Activated T-helper 17 cell treated with anti-CD3 and anti-CD28 coated beads, Interleukin-2, amount 50 U/mL, for 72 hours (primary cell): ENCODE measurements around the gene ZC3H13. TPM values are rescaled to one million over a fixed set of nuclear protein-coding genes. Genes with fewer than 3 reads are reported as not detected.

Source experiments
- ATAC-seq: fragments of 150-1000 bp; cut with Tn5 transposase; replicated peaks from 2 replicates; pipeline ENCODE4 v1.10.0; 2021; ENCODE audit warnings: mild to moderate bottlenecking, moderate library complexity
- H3K27ac Mint-ChIP-seq: one replicate; pipeline ENCODE4 v1.8.0; 2022; ENCODE audit warnings: mixed read lengths
- H3K27me3 Mint-ChIP-seq: one replicate; pipeline ENCODE4 v1.8.0; 2022; ENCODE audit warnings: mixed read lengths
- H3K36me3 Mint-ChIP-seq: one replicate; pipeline ENCODE4 v1.8.0; 2022; ENCODE audit warnings: low read depth, mild to moderate bottlenecking, mixed read lengths
- H3K4me1 Mint-ChIP-seq: one replicate; pipeline ENCODE4 v1.8.0; 2022; ENCODE audit warnings: mixed read lengths
- H3K4me3 Mint-ChIP-seq: one replicate; pipeline ENCODE4 v1.8.0; 2022; ENCODE audit warnings: mild to moderate bottlenecking, mixed read lengths
- H3K9me3 Mint-ChIP-seq: one replicate; pipeline ENCODE4 v1.8.0; 2022; ENCODE audit warnings: mixed read lengths
- total RNA-seq, 2 donors: library from RNA; stranded (reverse); gene quantifications; one replicate each; pipeline ENCODE4 v1.2.3, GENCODE V29; 2022

Gene ZC3H13
- total RNA-seq, 2 donors from 2014 or later = 33.4 to 46.9 TPM

DNA sequence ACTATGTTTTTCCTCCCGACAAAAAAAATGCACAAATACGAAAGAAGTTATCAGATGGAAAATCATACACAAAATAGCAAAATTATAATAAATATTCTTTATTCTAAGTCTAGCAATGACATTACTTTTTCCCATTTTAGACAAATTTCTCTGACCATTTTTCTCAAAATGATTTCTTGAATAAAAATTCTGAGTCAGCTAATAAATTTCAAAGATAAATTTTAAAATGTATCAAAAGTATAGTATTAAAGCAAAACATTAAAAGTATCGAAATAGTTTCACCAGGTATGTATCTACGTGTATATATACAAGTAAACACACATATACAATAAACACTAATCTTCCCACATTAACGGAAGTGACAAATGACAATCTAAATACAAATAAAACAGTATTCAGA lies 8.9 kb downstream of the ZC3H13 start:
- Mint-ChIP-seq H3K27ac (no peak overlapping the region), H3K27me3 (no peaks in the 10 kb centered on the region), H3K36me3 (peaks cover 66% of the 10 kb centered on the region), H3K4me1 (peaks cover 11% of the 10 kb centered on the region), H3K9me3 (no peaks in the 10 kb centered on the region), H3K4me3 (no peak overlapping the region)
- no peak for ATAC-seq

DNA sequence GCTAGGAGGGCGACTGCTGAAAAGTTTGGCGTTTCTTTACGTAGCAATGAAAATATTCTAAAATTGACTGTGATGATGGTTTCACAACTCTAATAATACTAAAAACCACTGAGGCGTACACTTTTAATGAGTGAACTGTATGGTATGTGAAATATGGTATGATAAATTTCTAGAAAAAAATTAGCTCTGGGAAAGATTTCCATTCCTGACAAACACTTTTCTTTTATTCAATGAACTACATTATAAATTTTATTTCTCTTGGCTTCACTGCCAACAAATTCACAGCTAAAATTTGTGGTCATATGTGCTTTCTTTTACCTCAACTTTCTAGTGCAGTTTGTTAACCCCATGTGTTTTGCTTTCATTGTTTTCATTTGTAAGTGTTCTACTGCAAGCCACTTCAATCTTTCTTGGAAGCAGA lies 11.1 kb downstream of the ZC3H13 start:
- Mint-ChIP-seq H3K27ac (no peak overlapping the region), H3K4me3 (no peak overlapping the region), H3K36me3 (peaks cover 82% of the 10 kb centered on the region), H3K27me3 (no peaks in the 10 kb centered on the region), H3K9me3 (no peaks in the 10 kb centered on the region), H3K4me1 (no peaks in the 10 kb centered on the region)
- ATAC-seq = no peak

DNA sequence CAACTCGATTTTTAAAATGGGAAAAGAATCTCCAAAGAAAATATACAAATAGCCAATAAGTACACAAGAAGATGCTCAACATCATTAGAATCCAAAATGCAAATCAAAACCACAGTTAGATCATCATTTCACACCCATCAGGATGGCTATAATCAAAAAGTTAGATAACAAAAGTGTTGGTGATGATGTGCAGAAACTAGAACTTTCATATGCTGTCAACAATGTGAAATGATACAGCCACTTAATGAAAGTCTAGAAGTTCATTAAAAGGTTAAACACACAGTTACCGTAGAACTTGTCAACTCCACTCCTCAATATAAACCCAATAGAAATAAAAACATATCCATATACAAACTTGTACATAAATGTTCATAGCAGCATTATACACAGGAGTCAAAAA lies 11.8 kb downstream of the ZC3H13 start:
- H3K27ac Mint-ChIP-seq = no peak overlapping the region
- ATAC-seq = no peak
- peaks cover 89% of the 10 kb centered on the region for H3K36me3 Mint-ChIP-seq
- no peaks in the 10 kb centered on the region for H3K4me1 Mint-ChIP-seq
- no peak overlapping the region for H3K4me3 Mint-ChIP-seq
- no peaks in the 10 kb centered on the region for H3K27me3 Mint-ChIP-seq
- H3K9me3 Mint-ChIP-seq = no peaks in the 10 kb centered on the region

DNA sequence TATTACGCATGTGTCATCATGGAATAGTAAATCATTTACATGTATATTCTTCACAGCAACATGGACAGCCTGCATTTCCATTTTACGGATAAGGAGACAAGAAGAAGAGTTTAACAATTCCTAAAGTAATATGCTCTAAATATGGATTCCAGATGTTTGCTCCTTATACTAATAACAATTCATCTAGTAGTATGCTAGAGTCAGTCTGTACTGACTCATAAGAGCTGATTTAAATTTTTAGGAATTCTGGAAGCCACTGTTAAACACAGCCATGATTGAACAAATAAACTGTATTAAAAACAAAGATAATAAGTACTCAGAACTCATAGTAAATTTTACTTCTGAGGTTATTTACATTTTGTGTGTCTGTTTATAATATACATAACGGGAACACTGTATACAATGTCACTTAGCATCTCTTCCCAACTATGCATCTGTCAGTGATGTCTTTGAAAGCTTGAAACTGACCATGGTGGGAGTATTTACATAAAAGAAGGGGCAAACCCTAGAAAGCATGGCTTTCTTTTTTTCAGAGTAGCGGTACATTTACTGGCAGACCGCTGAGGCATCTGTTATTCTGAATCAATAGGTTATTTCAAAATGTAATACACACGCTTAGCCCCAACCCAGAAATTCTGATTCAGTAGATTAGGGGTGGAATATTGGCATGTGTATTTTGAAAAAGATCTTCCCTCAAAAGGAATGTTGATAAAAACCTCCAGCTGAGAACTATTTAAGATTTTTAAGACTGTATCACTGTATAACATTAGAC lies 12.9 kb downstream of the ZC3H13 start:
- H3K27ac Mint-ChIP-seq = no peak overlapping the region
- peaks cover 88% of the 10 kb centered on the region for H3K36me3 Mint-ChIP-seq
- ATAC-seq = no peak
- no peaks in the 10 kb centered on the region for H3K4me1 Mint-ChIP-seq
- no peak overlapping the region for H3K4me3 Mint-ChIP-seq
- no peaks in the 10 kb centered on the region for H3K9me3 Mint-ChIP-seq
- H3K27me3 Mint-ChIP-seq = no peaks in the 10 kb centered on the region

DNA sequence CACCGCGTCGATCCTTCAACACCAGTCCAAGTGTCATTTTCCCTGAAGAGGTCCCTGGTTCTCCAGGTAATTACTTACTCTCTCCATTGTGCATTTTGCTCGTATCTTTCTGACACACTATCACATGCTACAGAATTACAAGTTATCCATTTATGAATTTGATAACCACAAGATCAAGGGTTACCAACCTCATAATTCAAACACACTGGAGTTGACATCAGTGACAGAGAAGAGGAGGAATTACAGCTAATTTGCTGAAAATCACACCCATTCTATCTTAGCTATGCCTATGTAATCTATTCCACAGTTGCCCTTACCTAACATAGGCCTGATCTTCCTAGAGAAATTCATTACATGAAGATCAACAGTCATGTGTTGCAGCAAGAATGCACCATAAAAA lies 14.2 kb downstream of the ZC3H13 start:
- Mint-ChIP-seq H3K4me3 (no peak overlapping the region), H3K36me3 (peaks cover 92% of the 10 kb centered on the region), H3K4me1 (no peaks in the 10 kb centered on the region), H3K27ac (no peak overlapping the region), H3K9me3 (no peaks in the 10 kb centered on the region), H3K27me3 (no peaks in the 10 kb centered on the region)
- ATAC-seq = no peak

DNA sequence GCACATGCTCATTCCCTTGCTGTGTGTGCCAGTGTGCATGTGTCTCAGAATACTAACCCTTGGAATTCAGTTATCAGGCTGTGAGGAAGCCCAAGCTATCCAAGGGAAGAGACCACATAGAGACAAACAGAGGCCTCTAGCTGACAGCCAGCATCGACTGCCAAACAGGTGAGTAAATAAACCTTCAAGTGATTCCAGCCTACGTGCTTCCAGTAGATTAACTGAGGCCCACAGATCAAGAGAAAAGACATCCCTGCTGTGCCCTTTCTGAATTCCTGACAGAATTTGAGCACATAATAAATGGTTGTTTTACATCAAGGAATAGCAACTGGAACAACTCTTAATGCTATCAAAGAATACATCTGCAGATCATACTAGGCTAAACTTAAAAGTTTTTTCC lies 17.5 kb downstream of the ZC3H13 start:
- Mint-ChIP-seq H3K27ac (no peak overlapping the region), H3K27me3 (no peaks in the 10 kb centered on the region), H3K36me3 (peaks cover 91% of the 10 kb centered on the region), H3K9me3 (peaks cover 3% of the 10 kb centered on the region), H3K4me1 (peaks cover 6% of the 10 kb centered on the region), H3K4me3 (no peak overlapping the region)
- ATAC-seq = no peak

DNA sequence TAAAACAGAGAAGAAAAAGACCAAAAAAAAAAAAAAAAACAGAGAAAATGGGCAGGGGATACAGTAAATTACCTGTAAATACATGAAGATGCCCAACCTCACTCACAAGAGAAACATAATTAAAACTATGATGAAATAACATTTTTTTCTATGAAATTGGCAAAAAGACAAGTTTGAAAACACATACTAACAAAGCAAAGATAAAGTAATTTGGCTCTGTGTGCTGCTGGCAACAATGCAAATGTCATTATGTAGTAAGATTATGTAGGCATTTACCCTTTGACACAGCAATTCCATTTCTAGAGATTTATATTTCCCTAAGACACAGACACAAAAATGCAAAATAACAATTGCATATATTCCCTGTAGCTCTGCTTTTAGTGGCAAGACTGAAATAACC lies 20.2 kb downstream of the ZC3H13 start:
- Mint-ChIP-seq H3K4me3 (no peak overlapping the region), H3K4me1 (peaks cover 15% of the 10 kb centered on the region), H3K27ac (no peak overlapping the region), H3K27me3 (no peaks in the 10 kb centered on the region), H3K36me3 (peaks cover 88% of the 10 kb centered on the region), H3K9me3 (peaks cover 3% of the 10 kb centered on the region)
- ATAC-seq = no peak

DNA sequence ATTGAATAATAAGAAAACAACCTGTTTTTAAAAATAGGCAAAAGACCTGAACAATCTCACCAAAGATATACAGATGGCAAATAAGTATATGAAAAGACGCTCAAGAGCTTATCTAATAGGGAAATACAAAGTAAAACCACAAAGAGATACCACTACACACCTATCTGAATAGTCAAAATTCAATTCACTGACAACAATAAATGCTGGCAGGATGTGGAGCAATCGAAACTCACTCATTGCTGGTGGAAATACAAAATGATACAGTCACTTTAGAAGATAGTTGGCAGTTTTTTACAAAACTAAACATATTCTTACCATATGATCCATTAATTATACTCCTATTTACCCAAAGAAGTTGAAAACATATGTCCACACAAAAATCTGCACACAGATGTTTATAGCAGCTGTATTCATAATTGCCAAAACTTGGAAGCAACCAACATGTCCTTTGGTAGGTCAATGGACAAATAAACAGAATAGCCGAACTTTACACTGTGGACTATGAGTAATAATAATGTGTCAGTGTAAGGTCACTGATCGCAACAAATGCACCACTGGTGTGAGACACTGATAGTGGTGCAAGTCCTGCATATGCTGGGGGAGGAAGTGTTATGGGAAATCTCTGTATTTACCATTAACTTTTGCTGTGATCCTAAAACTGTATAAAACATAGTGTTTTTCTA lies 20.8 kb downstream of the ZC3H13 start:
- H3K9me3 Mint-ChIP-seq = peaks cover 3% of the 10 kb centered on the region
- peaks cover 84% of the 10 kb centered on the region for H3K36me3 Mint-ChIP-seq
- H3K27me3 Mint-ChIP-seq = no peaks in the 10 kb centered on the region
- peak overlapping the region; percentile 55 for H3K27ac Mint-ChIP-seq
- no peak overlapping the region for H3K4me3 Mint-ChIP-seq
- peaks cover 15% of the 10 kb centered on the region for H3K4me1 Mint-ChIP-seq
- no peak for ATAC-seq

DNA sequence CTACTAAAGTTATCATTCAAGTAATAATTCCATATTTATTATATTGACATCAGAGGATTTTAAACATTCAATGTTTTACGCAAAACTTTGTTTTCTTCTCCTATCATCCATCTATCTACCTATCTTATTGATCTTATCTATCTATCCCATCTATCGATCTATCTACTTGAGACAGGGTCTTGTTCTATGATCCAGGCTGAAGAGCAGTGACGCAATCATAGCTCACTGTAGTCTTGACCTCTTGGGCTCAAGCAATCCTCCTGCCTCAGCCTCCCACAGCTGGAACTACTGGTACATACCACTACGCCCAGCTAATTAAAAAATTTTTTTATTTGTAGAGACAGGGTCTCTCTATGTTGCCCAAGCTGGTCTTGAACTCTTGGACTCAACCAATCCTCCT lies 27.4 kb downstream of the ZC3H13 start:
- H3K4me1 Mint-ChIP-seq = peaks cover 9% of the 10 kb centered on the region
- no peak overlapping the region for H3K4me3 Mint-ChIP-seq
- peaks cover 70% of the 10 kb centered on the region for H3K36me3 Mint-ChIP-seq
- no peak for ATAC-seq
- no peak overlapping the region for H3K27ac Mint-ChIP-seq
- H3K9me3 Mint-ChIP-seq = no peaks in the 10 kb centered on the region
- no peaks in the 10 kb centered on the region for H3K27me3 Mint-ChIP-seq

DNA sequence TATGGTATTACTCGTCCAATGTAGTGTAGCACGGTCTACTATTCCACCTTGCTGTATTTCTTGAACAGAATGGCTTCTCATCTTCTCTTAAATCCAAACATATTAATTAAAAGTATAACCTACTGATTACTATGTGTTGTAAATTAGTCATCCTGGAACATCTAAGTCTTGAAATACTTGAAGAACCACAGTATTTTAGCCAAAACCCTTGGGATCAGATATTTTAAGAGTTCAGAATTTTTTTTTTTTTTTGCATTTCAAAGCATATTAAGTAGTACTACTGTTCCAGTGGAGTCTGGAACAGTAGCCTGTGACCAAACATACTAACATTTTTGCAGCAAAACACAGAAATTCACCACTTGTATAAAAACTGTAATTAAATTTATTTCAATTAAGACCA lies 30.1 kb downstream of the ZC3H13 start:
- no peak overlapping the region for H3K27ac Mint-ChIP-seq
- H3K27me3 Mint-ChIP-seq = no peaks in the 10 kb centered on the region
- ATAC-seq = no peak
- H3K4me1 Mint-ChIP-seq = peaks cover under 1% of the 10 kb centered on the region
- H3K9me3 Mint-ChIP-seq = no peaks in the 10 kb centered on the region
- H3K36me3 Mint-ChIP-seq = peaks cover 71% of the 10 kb centered on the region
- no peak overlapping the region for H3K4me3 Mint-ChIP-seq

DNA sequence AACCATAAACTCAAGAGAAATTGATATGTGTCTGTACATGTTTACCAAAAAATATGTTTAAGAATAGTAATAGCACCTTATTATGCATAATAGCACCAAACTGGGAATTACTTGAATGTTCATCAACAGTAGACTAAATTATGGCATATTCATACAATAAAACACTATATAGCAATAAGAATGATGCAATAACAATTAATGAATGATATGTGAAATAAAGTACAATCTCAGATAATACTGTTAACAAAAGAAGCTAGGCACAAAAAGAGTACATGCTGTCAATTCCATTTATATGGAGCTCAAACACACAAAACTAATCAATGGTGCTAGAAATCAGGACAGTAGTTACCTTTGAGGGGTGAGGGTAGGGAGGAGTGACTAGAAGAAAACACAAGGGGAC lies 36.3 kb downstream of the ZC3H13 start:
- no peak overlapping the region for H3K4me3 Mint-ChIP-seq
- H3K27ac Mint-ChIP-seq = no peak overlapping the region
- no peaks in the 10 kb centered on the region for H3K27me3 Mint-ChIP-seq
- H3K9me3 Mint-ChIP-seq = no peaks in the 10 kb centered on the region
- no peak for ATAC-seq
- H3K36me3 Mint-ChIP-seq = peaks cover 80% of the 10 kb centered on the region
- H3K4me1 Mint-ChIP-seq = peaks cover 5% of the 10 kb centered on the region

DNA sequence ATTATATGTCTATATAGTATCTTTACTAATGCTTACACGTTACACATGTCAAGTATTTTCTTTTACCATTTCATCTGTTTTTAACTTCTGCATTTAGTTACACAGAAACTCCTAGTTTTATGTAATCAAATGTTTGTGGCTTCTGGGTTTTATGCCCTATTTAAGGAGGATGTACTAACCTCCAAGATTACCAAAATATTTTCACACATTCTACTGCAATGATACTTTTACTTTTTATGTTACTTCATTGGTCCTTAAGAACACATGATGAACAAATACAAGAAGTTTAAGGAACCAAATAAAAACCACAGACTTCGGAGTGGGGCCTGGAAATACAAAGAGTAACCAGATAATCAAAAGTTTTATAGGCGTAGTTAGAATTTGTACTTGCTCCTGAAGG lies 37.2 kb downstream of the ZC3H13 start:
- H3K27me3 Mint-ChIP-seq = no peaks in the 10 kb centered on the region
- peaks cover 85% of the 10 kb centered on the region for H3K36me3 Mint-ChIP-seq
- H3K27ac Mint-ChIP-seq = no peak overlapping the region
- peaks cover 5% of the 10 kb centered on the region for H3K4me1 Mint-ChIP-seq
- no peaks in the 10 kb centered on the region for H3K9me3 Mint-ChIP-seq
- no peak for ATAC-seq
- H3K4me3 Mint-ChIP-seq = no peak overlapping the region

DNA sequence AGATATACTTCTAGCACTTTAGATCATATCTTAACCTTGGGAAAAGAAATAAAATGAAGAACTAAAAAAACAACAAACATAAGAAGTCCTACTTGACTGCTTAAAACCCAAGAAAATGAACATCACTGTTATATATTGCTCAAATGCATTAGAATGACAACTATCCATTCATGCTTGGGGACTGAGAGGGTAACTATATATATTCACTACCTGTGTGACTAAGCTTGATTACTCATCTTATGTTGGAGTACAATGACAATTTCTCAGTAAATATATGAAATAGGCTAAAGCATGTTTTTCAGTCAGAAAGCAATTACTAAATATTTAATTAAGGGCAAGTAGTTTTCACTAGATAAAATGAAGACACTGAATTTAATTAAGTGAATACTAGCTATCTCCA lies 40.1 kb downstream of the ZC3H13 start:
- ATAC-seq = peak; percentile 82
- Mint-ChIP-seq H3K4me1 (peaks cover 5% of the 10 kb centered on the region), H3K4me3 (no peak overlapping the region), H3K27ac (peak overlapping the region; percentile 75), H3K27me3 (no peaks in the 10 kb centered on the region), H3K9me3 (no peaks in the 10 kb centered on the region), H3K36me3 (peaks cover 86% of the 10 kb centered on the region)

DNA sequence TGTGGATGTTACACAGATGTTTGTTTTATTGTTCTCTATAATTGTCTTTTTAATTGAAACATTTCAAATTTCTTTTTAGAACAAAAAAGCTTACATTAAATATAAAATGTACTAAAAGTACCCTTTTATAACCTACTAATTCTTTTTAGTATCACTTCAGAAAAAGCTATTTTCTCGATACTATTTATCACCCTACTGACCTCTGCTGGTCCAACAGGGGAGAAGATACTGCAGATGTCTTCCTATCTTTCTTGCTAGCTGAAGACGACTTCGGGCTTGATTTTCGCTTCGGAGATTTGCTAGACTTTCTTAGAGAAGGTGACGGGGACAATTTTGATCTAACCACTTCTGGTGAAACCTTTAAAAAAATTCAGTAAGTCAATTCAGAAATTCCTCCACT lies 42.4 kb downstream of the ZC3H13 start:
- Mint-ChIP-seq H3K4me3 (no peak overlapping the region), H3K9me3 (no peaks in the 10 kb centered on the region), H3K27me3 (no peaks in the 10 kb centered on the region), H3K36me3 (peaks cover 86% of the 10 kb centered on the region), H3K4me1 (peaks cover 5% of the 10 kb centered on the region), H3K27ac (no peak overlapping the region)
- ATAC-seq = no peak

DNA sequence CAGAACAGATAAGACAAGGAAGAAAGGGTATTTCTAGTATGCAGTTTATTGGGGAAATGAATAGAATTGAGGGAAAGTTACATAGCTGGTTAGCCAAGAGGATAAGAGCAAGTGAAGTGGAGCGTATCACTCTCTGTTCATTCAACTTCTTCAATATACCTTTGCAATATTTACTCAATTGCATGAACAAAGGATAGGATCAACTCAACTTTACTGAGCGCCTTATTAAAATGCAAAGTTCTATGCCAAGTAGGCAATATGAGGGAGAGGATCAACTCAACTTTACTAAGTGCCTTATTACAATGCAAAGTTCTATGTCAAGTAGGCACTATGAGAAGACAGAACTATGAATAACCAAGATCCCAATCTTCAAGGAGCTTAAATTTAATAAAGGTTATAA lies 43.9 kb downstream of the ZC3H13 start:
- no peak overlapping the region for H3K27ac Mint-ChIP-seq
- ATAC-seq = no peak
- no peaks in the 10 kb centered on the region for H3K9me3 Mint-ChIP-seq
- H3K4me1 Mint-ChIP-seq = no peaks in the 10 kb centered on the region
- peaks cover 91% of the 10 kb centered on the region for H3K36me3 Mint-ChIP-seq
- no peaks in the 10 kb centered on the region for H3K27me3 Mint-ChIP-seq
- H3K4me3 Mint-ChIP-seq = no peak overlapping the region
